ENCODE measurements around the gene RAG1. TPM values are rescaled to one million over a fixed set of nuclear protein-coding genes. Genes with fewer than 3 reads are reported as not detected.

Gene RAG1
- total RNA-seq, 1 donor from 2014 or later = 0.39 TPM

- Mint-ChIP-seq H3K36me3 (ENCODE audit: unreplicated experiment) (no peaks in the 10 kb centered on the region), H3K4me3 (ENCODE audit: unreplicated experiment) (no peak within 1 kb of the TSS), H3K9me3 (ENCODE audit: unreplicated experiment) (no peaks in the 10 kb centered on the region), H3K27ac (ENCODE audit: unreplicated experiment) (no peak within 1 kb of the TSS), H3K27me3 (ENCODE audit: unreplicated experiment) (no peaks in the 10 kb centered on the region), H3K4me1 (ENCODE audit: low read depth, unreplicated experiment) (no peaks in the 10 kb centered on the region)
- no peak for DNase-seq
- no peak for TF ChIP-seq CTCF (IDR thresholded peaks at IDR 0.05; ENCODE audit: partially characterized antibody, unreplicated experiment)
Observed at GRCh38 chr11:36598051-36598450, 30.2 kb downstream of the RAG1 start, which contains the start of gene RAG2. Gene RAG2 (minus strand): TSS chr11:36598236. CDS start chr11:36594168, 4,068 bp downstream.

- Mint-ChIP-seq H3K36me3 (ENCODE audit: unreplicated experiment) (no peaks in the 10 kb centered on the region), H3K9me3 (ENCODE audit: unreplicated experiment) (no peaks in the 10 kb centered on the region), H3K27ac (ENCODE audit: unreplicated experiment) (no peak overlapping the region), H3K4me1 (ENCODE audit: low read depth, unreplicated experiment) (no peaks in the 10 kb centered on the region), H3K27me3 (ENCODE audit: unreplicated experiment) (no peaks in the 10 kb centered on the region), H3K4me3 (ENCODE audit: unreplicated experiment) (no peak overlapping the region)
- TF ChIP-seq CTCF (IDR thresholded peaks at IDR 0.05; ENCODE audit: partially characterized antibody, unreplicated experiment) = no peak
- no peak for DNase-seq
Observed at GRCh38 chr11:36600180-36600579, 32.4 kb downstream of the RAG1 start.

DNA sequence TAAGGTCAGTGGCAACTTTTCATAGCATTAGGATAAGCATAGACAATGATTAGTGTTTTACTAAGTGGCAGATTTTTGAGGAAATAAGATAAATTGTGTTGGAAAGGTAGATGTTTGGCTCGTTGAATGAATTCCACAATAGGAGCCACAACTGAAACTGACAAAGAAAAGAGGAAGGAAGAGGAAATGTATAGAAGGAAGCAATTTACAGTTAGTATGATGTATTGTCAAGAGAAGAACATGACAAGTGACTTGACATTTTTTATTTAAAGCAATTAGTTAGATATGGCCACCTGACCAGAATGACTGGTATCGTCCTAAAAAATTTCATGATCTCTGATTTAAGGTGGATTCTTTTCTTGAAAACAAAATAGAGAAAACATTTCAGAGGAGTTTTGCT is 33.3 kb downstream of the RAG1 start:
- Mint-ChIP-seq H3K9me3 (ENCODE audit: unreplicated experiment) (no peaks in the 10 kb centered on the region), H3K27me3 (ENCODE audit: unreplicated experiment) (no peaks in the 10 kb centered on the region)

DNA sequence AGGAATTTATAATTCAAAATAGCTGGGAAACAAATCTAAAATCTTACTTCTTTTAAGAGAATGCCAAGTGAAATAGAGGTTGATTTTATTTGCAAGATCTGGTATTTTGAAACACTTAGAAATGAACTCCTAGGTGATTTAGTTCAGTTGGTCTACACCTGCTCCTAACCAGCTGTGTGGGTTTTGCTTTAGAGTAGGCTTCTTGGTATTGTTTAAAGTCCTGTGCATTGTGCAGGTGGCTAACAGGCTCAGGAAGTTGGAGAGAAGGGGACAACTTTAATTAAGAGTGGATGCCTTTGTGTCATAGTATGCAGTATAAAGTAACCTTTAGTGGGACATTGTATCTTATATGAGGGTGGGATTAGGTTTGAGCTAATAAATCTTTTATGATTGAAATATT is 34.3 kb downstream of the RAG1 start:
- no peaks in the 10 kb centered on the region for H3K27me3 Mint-ChIP-seq (ENCODE audit: unreplicated experiment)
- no peak for TF ChIP-seq CTCF (IDR thresholded peaks at IDR 0.05; ENCODE audit: partially characterized antibody, unreplicated experiment)
- H3K4me1 Mint-ChIP-seq (ENCODE audit: low read depth, unreplicated experiment) = no peaks in the 10 kb centered on the region
- H3K27ac Mint-ChIP-seq (ENCODE audit: unreplicated experiment) = no peak overlapping the region
- H3K4me3 Mint-ChIP-seq (ENCODE audit: unreplicated experiment) = no peak overlapping the region
- no peaks in the 10 kb centered on the region for H3K36me3 Mint-ChIP-seq (ENCODE audit: unreplicated experiment)
- no peak for DNase-seq
- H3K9me3 Mint-ChIP-seq (ENCODE audit: unreplicated experiment) = no peaks in the 10 kb centered on the region

More for the DNA sequence above, 33.3 kb downstream of the RAG1 start:
- no peak for TF ChIP-seq CTCF (IDR thresholded peaks at IDR 0.05; ENCODE audit: partially characterized antibody, unreplicated experiment)
- Mint-ChIP-seq H3K4me1 (ENCODE audit: low read depth, unreplicated experiment) (no peaks in the 10 kb centered on the region), H3K27ac (ENCODE audit: unreplicated experiment) (no peak overlapping the region), H3K4me3 (ENCODE audit: unreplicated experiment) (no peak overlapping the region), H3K36me3 (ENCODE audit: unreplicated experiment) (no peaks in the 10 kb centered on the region)
- no peak for DNase-seq

GRCh38 chr11:36605221-36606216 is 37.7 kb downstream of the RAG1 start:
- H3K4me3 Mint-ChIP-seq (ENCODE audit: unreplicated experiment) = no peak overlapping the region
- H3K9me3 Mint-ChIP-seq (ENCODE audit: unreplicated experiment) = no peaks in the 10 kb centered on the region
- no peaks in the 10 kb centered on the region for H3K27me3 Mint-ChIP-seq (ENCODE audit: unreplicated experiment)
- no peaks in the 10 kb centered on the region for H3K36me3 Mint-ChIP-seq (ENCODE audit: unreplicated experiment)
- H3K4me1 Mint-ChIP-seq (ENCODE audit: low read depth, unreplicated experiment) = no peaks in the 10 kb centered on the region
- DNase-seq = no peak
- H3K27ac Mint-ChIP-seq (ENCODE audit: unreplicated experiment) = no peak overlapping the region
- no peak for TF ChIP-seq CTCF (IDR thresholded peaks at IDR 0.05; ENCODE audit: partially characterized antibody, unreplicated experiment)
